GM12865 (cell line): ENCODE results near the gene HOXA1.

ENCODE experiments used
- DNase-seq: peaks from one replicate; pipeline ENCODE4 v3.0.0; 2010; ENCODE audit warnings: low read depth
- H3K4me3 ChIP-seq: 2 replicates; pipeline ENCODE4 v1.5.1; 2011; ENCODE audit warnings: mild to moderate bottlenecking, low read depth, low read length, control low read depth
- CTCF ChIP-seq: IDR thresholded peaks from 2 replicates; pipeline ENCODE4 v1.5.1; 2011; ENCODE audit warnings: low read length, control low read depth, low read depth, inconsistent platforms; ENCODE audit not compliant: insufficient read depth; ENCODE audit errors: missing control alignments

The HOXA1 gene

GRCh38 chr7:27091941-27092818 is 3.6 kb downstream of the HOXA1 start:
- no peak for DNase-seq
- no peak overlapping the region for H3K4me3 ChIP-seq
- TF ChIP-seq CTCF = no peak

- DNase-seq = no peak
These were observed 4.7 kb downstream of the HOXA1 start for GRCh38 chr7:27091105-27091504.

GRCh38 chr7:27088002-27088922 is 7.5 kb downstream of the HOXA1 start:
- H3K4me3 ChIP-seq = no peak overlapping the region
- no peak for TF ChIP-seq CTCF
- DNase-seq = no peak

More at GRCh38 chr7:27091105-27091504, 4.7 kb downstream of the HOXA1 start:
- no peak overlapping the region for H3K4me3 ChIP-seq
- TF ChIP-seq CTCF = no peak

GRCh38 chr7:27083646-27084045 is 12.2 kb downstream of the HOXA1 start:
- no peak overlapping the region for H3K4me3 ChIP-seq
- DNase-seq = peak; percentile 32
- TF ChIP-seq CTCF = no peak

GRCh38 chr7:27082171-27082570 is 13.6 kb downstream of the HOXA1 start:
- no peak overlapping the region for H3K4me3 ChIP-seq
- no peak for TF ChIP-seq CTCF
- no peak for DNase-seq

- no peak overlapping the region for H3K4me3 ChIP-seq
- DNase-seq = no peak
- no peak for TF ChIP-seq CTCF
These were observed 14.9 kb downstream of the HOXA1 start for GRCh38 chr7:27080844-27081436.
